ENCODE measurements around the gene ZMYM4.

ZMYM4 gene

DNA sequence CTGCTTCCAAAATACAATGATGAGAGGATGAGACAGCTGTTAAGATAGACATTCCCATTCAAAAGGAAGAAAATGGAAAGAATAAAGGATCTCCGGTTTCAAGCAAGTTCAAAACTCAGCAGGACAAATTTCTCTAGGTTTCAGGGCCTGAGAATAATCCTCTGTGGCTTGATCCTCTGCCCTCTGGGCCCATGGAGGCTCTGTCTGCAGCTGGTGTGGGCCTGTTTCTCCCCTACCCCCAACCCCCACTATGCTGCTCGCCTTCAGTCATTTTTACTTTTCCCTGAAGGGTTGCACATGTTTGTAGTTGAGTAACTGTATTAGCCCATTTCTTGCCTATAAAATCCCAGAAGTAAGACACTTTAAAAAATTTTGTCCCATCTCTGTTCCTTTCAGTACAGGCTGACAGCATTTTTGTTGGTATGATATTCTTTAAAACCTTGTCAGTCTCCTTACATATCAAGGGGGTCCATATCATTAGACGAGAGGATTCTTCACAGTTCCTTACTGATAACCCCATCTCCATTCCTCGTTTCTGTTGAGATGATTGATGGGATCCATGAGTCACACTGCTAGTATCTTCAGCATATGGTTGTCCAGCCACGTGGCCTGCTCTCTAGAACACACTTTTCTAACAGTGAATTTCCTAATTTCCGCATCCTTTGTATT lies 10.5 kb downstream of the ZMYM4 start:
- DNase-seq: no peak

DNA sequence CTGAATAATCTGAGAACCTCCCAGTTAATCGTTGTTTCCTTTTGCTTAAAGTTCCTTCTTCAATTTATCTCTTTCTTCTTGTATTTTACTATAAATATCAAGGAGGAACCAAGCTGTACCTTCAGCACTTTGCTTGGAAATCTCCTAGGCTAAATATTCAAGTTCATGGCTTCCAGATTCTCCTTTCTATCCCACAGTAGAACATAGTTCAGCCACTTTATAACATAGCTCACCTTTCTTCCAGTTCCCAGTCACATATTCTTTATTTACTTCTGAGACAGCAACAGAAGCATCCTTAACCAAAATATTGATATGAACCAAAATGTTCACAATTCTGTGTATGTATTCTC lies 11.0 kb downstream of the ZMYM4 start:
- DNase-seq: no peak

DNA sequence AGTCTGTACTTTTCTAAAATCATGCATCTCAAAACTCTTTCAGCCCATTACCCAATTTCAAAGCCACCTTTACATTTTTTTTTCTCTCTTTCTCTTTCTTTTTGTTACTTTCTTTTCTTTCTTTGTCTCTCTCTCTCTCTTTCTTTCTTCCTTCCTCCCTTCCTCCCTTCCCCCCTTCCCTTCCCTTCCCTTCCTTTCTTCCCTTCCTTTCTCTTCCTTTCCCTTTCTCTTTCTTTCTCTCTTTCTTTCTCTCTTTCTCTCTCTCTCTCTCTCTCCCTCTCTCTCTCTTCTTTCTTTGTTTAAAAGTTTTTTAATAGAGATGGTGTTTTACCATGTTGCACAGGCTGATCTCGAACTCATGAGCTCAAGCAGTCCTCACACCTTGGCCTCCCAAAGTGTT lies 11.5 kb downstream of the ZMYM4 start:
- no peak for DNase-seq

DNA sequence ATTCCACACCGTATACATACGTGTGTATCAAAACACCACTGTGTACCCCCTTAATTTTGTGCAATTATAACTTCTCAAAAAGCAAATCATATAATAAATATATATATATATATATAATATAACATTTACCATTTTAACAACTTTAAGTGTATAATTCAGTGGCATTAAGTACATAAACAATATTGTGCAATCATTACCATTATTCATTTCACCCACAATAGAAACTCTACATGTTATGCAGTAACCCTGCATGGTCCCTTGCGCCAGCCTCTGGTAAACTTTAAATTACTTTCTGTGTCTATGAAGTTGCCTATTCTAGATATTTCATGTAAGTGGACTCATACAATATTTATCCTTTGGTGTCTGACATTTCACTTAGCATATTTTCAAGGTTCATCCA lies 13.1 kb downstream of the ZMYM4 start:
- no peak for DNase-seq

DNA sequence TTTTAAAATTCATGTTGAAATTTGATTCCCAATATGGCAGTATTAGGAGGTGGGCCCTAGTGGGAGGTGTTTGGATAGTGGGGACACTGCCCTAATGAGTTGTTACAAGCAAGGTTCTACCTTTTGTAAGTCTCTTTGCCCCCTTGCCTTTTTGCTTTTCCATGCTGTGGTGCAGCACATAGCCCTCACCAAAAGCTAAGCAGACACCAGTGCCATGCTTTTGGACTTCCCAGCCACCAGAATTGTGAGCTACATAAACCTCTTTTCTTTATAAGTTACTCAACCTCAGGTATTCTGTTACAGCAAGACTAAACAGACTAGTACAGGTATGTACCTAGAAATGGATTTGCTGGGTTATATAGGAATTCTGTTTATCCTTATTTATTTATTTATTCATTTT lies 13.7 kb downstream of the ZMYM4 start:
- no peak for DNase-seq

- DNase-seq: no peak
Observed at GRCh38 chr1:35284852-35285251, 16.3 kb downstream of the ZMYM4 start.

- DNase-seq: no peak
Observed at GRCh38 chr1:35285771-35286606, 17.5 kb downstream of the ZMYM4 start.

DNA sequence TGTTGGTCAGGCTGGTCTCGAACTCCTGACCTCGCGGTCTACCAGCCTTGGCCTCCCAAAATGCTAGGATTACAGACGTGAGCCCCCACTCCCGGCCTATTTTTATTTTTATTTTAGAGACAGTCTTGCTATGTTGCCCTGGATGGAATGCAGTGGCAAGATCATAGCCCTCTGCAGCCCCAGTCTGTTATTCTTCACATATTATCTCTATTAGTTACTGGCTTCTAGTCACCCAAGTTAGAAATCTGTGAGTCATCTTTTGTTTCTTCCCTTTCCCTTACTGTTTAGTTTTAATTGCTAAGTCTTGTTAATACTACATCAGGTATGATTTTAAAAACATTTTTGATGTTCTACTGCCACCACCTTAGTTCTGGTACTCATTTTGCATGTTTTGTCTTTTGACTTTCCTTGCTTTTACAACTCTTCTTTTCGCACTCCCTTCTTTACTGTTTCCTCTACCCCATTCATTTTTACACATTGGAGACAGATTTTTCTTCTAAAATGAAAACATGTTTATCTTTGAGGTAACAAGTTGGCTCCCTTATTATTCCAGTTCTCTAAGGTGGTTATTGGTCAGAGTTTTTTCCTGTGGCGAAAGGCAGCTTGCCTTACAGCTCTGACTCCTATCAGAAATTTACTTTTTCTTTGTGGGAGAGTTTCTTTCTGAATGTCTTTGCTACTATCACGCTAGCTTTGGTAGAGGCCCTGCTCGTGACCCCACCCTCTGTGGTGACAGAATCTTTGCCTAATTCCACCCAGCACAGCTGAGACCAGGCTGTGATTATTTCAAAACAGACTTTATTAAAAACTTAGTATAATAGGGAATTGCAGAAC lies 19.5 kb downstream of the ZMYM4 start:
- DNase-seq: no peak

- no peak for DNase-seq
Observed at GRCh38 chr1:35288761-35289160, 20.3 kb downstream of the ZMYM4 start.

DNA sequence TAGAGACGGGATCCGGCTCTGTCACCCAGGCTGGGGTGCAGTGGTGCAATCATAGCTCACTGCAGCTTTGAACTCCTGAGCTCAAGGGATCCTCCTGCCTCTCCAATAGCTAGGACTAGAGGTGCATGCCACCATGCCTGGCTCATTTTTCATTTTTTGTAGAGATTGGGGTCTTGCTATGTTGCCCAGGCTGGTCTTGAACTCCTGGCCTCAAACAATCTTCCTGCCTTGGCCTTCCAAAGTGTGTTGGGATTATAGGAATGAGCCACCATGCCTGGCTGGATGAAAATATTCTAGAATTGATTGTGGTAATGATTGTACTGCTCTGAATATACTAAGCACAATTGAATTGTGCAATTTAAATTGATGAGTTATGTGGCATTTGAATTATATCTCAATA lies 21.9 kb downstream of the ZMYM4 start:
- DNase-seq: no peak

DNA sequence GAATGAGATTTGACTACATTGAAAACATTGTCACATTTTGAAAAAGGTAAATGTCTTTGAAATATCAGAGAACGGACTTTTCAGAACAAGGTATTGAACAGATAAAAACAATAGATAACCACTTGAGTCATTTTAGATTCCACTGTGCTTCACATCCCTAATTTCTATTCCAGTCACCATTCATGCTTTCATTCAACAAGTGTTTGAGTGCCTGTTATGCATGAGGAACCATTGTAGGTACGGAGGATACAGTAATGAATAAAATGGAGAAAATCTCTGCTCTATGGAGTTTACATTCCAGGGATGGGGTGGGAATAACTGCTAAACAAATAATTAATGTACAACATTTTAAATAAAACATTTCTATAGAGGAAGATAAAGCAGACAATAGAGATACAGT lies 26.3 kb downstream of the ZMYM4 start:
- no peak for DNase-seq

DNA sequence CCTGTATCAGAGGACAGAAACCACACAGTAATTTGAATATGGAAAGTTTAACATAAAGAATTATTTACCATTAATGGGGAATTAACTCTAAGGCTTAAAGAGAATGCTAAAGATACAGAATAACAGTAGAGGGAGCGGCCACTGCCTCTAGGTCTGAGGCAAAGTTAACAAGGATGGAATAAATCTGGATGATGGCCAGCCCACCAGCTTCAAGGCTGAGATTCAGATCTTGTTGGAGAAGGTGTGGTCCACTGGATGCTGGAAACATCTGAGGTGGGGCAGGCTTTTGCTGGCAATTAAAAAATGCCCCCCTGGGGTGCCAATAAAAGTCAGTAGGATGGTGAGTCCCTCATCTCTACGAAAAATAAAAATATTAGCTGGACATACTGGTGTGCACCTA lies 29.4 kb downstream of the ZMYM4 start:
- DNase-seq: no peak

DNA sequence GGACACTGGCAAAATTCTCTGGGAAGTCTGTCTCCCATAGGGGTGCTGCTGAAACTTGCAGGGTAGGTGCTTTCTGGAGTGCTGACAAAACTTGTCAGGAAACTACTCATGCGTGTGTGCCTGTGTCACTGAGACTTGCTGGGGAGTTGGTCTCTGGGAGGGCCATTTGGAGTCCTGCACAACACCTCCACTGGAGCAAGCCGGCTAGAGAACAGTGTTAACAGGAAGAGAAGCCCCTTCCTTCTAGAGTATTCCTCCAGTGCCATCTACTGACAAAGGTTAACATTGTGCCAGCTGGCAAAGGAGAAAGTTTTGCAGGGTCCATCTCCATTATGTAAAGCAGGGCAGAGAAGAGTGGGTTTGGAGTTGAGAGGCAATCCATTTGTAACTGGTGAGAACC lies 30.0 kb downstream of the ZMYM4 start:
- DNase-seq: no peak

DNA sequence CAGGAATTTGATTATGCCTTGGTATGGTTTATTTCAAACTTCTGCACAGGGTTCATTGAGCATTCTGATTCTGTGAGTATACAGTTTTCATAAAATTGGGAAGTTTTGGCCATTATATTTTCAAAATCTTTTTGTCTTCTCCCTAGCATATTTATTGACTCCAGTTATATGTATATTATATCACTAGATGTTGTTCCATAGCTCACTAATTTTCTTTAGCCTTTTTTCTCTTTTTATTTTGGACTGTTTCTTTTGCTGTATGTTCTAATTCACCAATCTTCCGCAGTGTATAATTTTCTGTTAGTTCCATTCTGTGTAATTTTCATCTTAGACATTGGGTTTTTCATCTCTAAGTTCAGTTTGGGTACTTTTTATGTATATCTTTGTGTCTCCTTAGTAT lies 31.9 kb downstream of the ZMYM4 start:
- DNase-seq: no peak

- no peak for DNase-seq
Observed at GRCh38 chr1:35301674-35302392, 33.3 kb downstream of the ZMYM4 start.

- no peak for DNase-seq
Observed at GRCh38 chr1:35305383-35305782, 36.9 kb downstream of the ZMYM4 start.

GRCh38 chr1:35315649-35316048 lies 47.1 kb downstream of the ZMYM4 start:
- no peak for DNase-seq

GRCh38 chr1:35316264-35316663 lies 47.8 kb downstream of the ZMYM4 start:
- no peak for DNase-seq

- DNase-seq: no peak
Observed at GRCh38 chr1:35319988-35320713, 51.6 kb downstream of the ZMYM4 start.

DNA sequence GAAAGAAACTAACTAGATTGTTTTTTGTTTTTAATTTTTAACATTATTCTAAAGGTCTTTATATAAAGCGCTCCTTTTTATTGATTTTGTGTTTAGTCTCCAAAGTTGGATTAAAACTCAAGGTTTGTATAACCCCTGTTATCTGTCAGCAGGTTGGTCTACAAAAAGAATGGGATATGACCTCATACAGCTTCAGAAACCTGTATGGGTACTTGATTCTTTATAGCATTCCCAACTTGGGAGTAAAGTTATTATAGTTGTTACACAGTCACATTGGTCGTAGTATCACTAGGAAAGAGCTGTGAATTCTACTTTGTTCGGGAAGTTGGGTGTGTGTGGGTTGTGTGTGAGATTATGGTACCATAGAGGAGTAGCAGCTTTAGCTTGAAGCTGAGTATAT lies 52.4 kb downstream of the ZMYM4 start:
- no peak for DNase-seq

GRCh38 chr1:35324486-35324885 lies 56.0 kb downstream of the ZMYM4 start:
- DNase-seq: no peak

GRCh38 chr1:35326246-35326866 lies 57.8 kb downstream of the ZMYM4 start:
- no peak for DNase-seq
